Stomach smooth muscle (tissue), 2 donors: Measurements from ENCODE around the gene WDR81.

Experiments used
- H3K27ac ChIP-seq: one replicate; pipeline ENCODE4 v1.7.0; 2013; ENCODE audit warnings: mild to moderate bottlenecking, low read length, inconsistent platforms
- H3K27me3 ChIP-seq, 2 donors: one replicate each; pipeline ENCODE4 v1.7.0; 2013; ENCODE audit warnings: low read length in 2 of 2; ENCODE audit not compliant: insufficient read depth in 2 of 2, control insufficient read depth in 1 of 2
- H3K36me3 ChIP-seq, 2 donors: one replicate each; pipeline ENCODE4 v1.7.0; 2013; ENCODE audit warnings: low read length in 2 of 2; ENCODE audit not compliant: control insufficient read depth in 2 of 2, insufficient read depth in 2 of 2
- H3K4me1 ChIP-seq: one replicate; pipeline ENCODE4 v1.7.0; 2013; ENCODE audit warnings: low read length; ENCODE audit not compliant: control insufficient read depth, insufficient read depth
- H3K4me3 ChIP-seq, 2 donors: one replicate each; pipeline ENCODE4 v1.7.0; 2013; ENCODE audit warnings: low read length in 2 of 2
- H3K9ac ChIP-seq, 2 donors: one replicate each; pipeline ENCODE4 v1.7.0; 2013; ENCODE audit warnings: low read length in 2 of 2, mild to moderate bottlenecking in 1 of 2
- H3K9me3 ChIP-seq, 2 donors: one replicate each; pipeline ENCODE4 v1.7.0; 2013; ENCODE audit warnings: low read length in 2 of 2; ENCODE audit not compliant: control insufficient read depth in 2 of 2
- donor health status: healthy.
- donor health status: Pancreatic carcinoma.

WDR81 gene

GRCh38 chr17:1786708-1787107 lies 62.2 kb downstream of the WDR81 start:
- Histone ChIP-seq H3K27ac (peak overlapping the region; percentile 85), H3K9me3 (no peaks in the 10 kb centered on the region), H3K4me3 (peak overlapping the region in 1 of 2 donors; percentile 40), H3K9ac (peak overlapping the region; percentile 1 to 29), H3K4me1 (peaks cover 26% of the 10 kb centered on the region), H3K27me3 (no peaks in the 10 kb centered on the region), H3K36me3 (peaks cover 5 to 7% of the 10 kb centered on the region in 2 donors)

- peak overlapping the region in 1 of 2 donors; percentile 40 for H3K4me3 ChIP-seq
- H3K9me3 ChIP-seq = no peaks in the 10 kb centered on the region
- peaks cover 24% of the 10 kb centered on the region for H3K4me1 ChIP-seq
Observed at GRCh38 chr17:1787301-1787902, 62.9 kb downstream of the WDR81 start.

More at GRCh38 chr17:1787301-1787902, 62.9 kb downstream of the WDR81 start:
- Histone ChIP-seq H3K9ac (peak overlapping the region in 1 of 2 donors; percentile 66), H3K27me3 (no peaks in the 10 kb centered on the region), H3K27ac (peak overlapping the region; percentile 85), H3K36me3 (peaks cover 2 to 5% of the 10 kb centered on the region in 2 donors)
